Colonic mucosa (tissue), 4 donors: ENCODE results near the gene MAP1LC3B2. TPM values are rescaled to one million over a fixed set of nuclear protein-coding genes. Genes with fewer than 3 reads are reported as not detected.

ENCODE experiments used
- DNase-seq: peaks from one replicate; pipeline ENCODE4 v3.0.0-alpha.2; 2020
- H3K27ac ChIP-seq: fragments of 200-600 bp; one replicate; pipeline ENCODE4 v1.8.0; 2021
- H3K27me3 ChIP-seq: fragments of 200-600 bp; one replicate; pipeline ENCODE4 v1.8.0; 2021
- H3K36me3 ChIP-seq: fragments of 200-600 bp; one replicate; pipeline ENCODE4 v1.8.0; 2021
- H3K4me1 ChIP-seq: fragments of 200-600 bp; one replicate; pipeline ENCODE4 v1.8.0; 2021; ENCODE audit warnings: mild to moderate bottlenecking
- H3K4me3 ChIP-seq: fragments of 200-600 bp; one replicate; pipeline ENCODE4 v1.8.0; 2021
- H3K9ac ChIP-seq, 2 donors: one replicate each; pipeline ENCODE4 v1.7.0; 2013; ENCODE audit warnings: control low read depth in 2 of 2, low read depth in 2 of 2, low read length in 2 of 2
- H3K9me3 ChIP-seq: fragments of 200-600 bp; one replicate; pipeline ENCODE4 v1.8.0; 2021
- intact Hi-C: fragments of 100-400 bp; cut with DNase I; formaldehyde crosslinking; loops from one replicate; pipeline ENCODE4 v1.14.1; 2022
- total RNA-seq, 2 donors: library from RNA; stranded (reverse); fragmentation: NEBNext Ultra II Directional in 1 of 2; extraction: Animal tissue kit (Norgen Biotek cat#: 25700) in 1 of 2; gene quantifications; one replicate each; pipeline ENCODE4 v1.2.1, GENCODE V29; 2021
- TF ChIP-seq, protein P1 (sequence below): fragments of 200-600 bp; IDR thresholded peaks from one replicate; pipeline ENCODE4 v1.8.0; 2022; ENCODE audit warnings: antibody characterized with exemption, mild to moderate bottlenecking
- donor health status: healthy.
- donor health status: DM: no; HTN: no; CAD: no.
- donor health status: DM: no; HTN: no; CAD: no.

MAP1LC3B2 gene
- total RNA-seq, 2 donors from 2014 or later: 0.93 to 1.2 TPM

DNA sequence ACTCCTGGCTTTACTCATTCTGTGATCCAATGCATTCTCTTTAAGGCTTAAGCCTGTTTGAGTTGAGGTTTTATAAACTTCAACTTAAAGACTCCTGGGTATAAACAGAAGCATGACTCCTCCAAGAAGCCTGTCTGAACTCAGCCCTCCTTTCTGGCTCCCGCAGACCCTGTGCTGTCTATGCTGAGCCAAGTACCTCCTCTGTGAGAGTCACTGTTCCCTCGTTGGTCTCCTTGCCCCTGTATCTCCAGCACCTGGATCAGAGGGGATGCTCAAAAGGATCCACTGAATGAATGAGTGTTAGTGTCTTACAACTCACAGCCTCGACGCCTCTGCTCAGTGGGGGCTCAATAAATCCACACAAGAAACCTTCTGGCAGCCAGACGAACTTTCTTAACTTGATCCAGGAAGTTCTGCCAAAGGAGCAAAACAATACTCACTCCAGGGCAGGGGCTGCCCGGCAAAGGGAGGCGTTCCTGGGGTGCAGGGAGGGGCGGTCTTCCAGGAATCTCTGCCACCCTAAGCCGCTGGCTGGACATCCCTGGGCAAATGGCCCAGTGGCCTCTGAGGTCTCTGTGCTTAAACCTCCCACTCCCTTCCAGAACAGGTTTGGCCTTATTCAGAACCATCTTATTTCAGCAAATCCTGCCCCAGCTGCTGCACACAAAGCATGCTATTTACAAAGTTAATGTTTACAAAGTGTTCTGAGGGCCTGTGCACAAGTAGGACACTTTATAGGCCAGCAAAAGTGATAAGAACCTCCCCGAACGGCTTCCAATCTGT lies 32.9 kb downstream of the MAP1LC3B2 start:
- TF ChIP-seq, protein P1, sequence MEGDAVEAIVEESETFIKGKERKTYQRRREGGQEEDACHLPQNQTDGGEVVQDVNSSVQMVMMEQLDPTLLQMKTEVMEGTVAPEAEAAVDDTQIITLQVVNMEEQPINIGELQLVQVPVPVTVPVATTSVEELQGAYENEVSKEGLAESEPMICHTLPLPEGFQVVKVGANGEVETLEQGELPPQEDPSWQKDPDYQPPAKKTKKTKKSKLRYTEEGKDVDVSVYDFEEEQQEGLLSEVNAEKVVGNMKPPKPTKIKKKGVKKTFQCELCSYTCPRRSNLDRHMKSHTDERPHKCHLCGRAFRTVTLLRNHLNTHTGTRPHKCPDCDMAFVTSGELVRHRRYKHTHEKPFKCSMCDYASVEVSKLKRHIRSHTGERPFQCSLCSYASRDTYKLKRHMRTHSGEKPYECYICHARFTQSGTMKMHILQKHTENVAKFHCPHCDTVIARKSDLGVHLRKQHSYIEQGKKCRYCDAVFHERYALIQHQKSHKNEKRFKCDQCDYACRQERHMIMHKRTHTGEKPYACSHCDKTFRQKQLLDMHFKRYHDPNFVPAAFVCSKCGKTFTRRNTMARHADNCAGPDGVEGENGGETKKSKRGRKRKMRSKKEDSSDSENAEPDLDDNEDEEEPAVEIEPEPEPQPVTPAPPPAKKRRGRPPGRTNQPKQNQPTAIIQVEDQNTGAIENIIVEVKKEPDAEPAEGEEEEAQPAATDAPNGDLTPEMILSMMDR: no peak
- no peaks in the 10 kb centered on the region for H3K36me3 ChIP-seq
- H3K27ac ChIP-seq: peak overlapping the region; percentile 38
- intact Hi-C loops: no loop called here
- peak; percentile 74 for DNase-seq
- peaks cover 9% of the 10 kb centered on the region for H3K4me1 ChIP-seq
- peak overlapping the region in 1 of 2 donors; percentile 24 for H3K9ac ChIP-seq
- H3K9me3 ChIP-seq: no peaks in the 10 kb centered on the region
- no peak overlapping the region for H3K4me3 ChIP-seq
- H3K27me3 ChIP-seq: no peaks in the 10 kb centered on the region

GRCh38 chr12:116592731-116593130 lies 33.5 kb downstream of the MAP1LC3B2 start:
- Histone ChIP-seq H3K27ac (peak overlapping the region; percentile 38), H3K27me3 (no peaks in the 10 kb centered on the region), H3K36me3 (no peaks in the 10 kb centered on the region), H3K9me3 (no peaks in the 10 kb centered on the region), H3K4me1 (peaks cover 9% of the 10 kb centered on the region), H3K4me3 (no peak overlapping the region), H3K9ac (no peak overlapping the region)
- intact Hi-C loops: no loop called here
- TF ChIP-seq, protein P1: no peak
- DNase-seq: no peak

DNA sequence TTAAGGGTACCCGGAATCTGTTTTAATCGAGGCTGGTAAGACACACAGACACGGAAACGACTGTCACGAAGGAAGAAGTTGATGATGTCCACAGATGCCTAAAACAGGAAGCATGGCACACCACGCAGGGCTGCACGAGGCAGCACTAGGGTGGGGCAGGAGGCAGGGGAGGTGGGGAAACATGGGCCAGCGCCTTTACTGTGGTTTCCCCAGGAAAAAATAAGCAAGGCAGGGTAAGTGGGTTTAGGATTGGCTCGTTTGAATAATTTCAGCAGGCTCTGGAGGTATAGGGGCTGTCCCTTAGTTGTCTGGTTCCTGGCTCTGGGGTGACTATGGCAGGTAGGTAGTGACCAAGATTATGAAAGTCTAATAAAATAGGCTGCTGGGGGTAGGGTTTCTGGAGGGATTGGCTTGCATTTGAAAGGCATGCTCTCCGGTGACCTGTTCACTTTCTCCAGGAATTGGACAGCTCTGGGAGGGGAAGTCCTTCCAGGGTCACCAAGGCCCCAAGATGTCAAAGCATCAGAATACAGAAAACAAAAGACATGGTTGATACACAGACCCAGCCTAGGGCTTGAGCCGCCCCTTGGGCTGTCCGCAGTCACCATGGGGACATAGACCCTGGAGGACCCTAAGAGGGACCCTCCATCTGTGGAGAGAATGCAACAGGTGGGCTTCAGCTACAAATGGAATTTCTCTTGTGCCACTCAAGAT lies 35.3 kb downstream of the MAP1LC3B2 start:
- H3K27ac ChIP-seq: no peak overlapping the region

GRCh38 chr12:116595186-116595585 lies 36.0 kb downstream of the MAP1LC3B2 start:
- no peak overlapping the region for H3K27ac ChIP-seq
- no peak for DNase-seq
- no peak overlapping the region for H3K4me3 ChIP-seq
- no peaks in the 10 kb centered on the region for H3K27me3 ChIP-seq
- H3K9me3 ChIP-seq: no peaks in the 10 kb centered on the region
- peaks cover 9% of the 10 kb centered on the region for H3K4me1 ChIP-seq
- H3K36me3 ChIP-seq: no peaks in the 10 kb centered on the region
- H3K9ac ChIP-seq: no peak overlapping the region
- intact Hi-C loops: no loop called here
- TF ChIP-seq, protein P1: no peak

More for the DNA sequence above, 35.3 kb downstream of the MAP1LC3B2 start:
- Histone ChIP-seq H3K9ac (no peak overlapping the region), H3K4me3 (no peak overlapping the region), H3K9me3 (no peaks in the 10 kb centered on the region), H3K36me3 (no peaks in the 10 kb centered on the region), H3K27me3 (no peaks in the 10 kb centered on the region), H3K4me1 (peaks cover 9% of the 10 kb centered on the region)
- intact Hi-C loops: no loop called here
- peak; percentile 35 for DNase-seq
- TF ChIP-seq, protein P1: no peak

GRCh38 chr12:116595672-116596071 lies 36.5 kb downstream of the MAP1LC3B2 start:
- H3K27me3 ChIP-seq: no peaks in the 10 kb centered on the region
- peaks cover 9% of the 10 kb centered on the region for H3K4me1 ChIP-seq
- no peak overlapping the region for H3K27ac ChIP-seq
- no peaks in the 10 kb centered on the region for H3K36me3 ChIP-seq
- no peak for DNase-seq
- intact Hi-C loops: no loop called here
- H3K9ac ChIP-seq: no peak overlapping the region
- H3K9me3 ChIP-seq: no peaks in the 10 kb centered on the region
- H3K4me3 ChIP-seq: no peak overlapping the region
- TF ChIP-seq, protein P1: no peak
